Ishikawa (cell line): ENCODE measurements around the gene TNKS1BP1.

ENCODE experiments used
- EGR1 ChIP-seq: IDR thresholded peaks from 2 replicates; pipeline ENCODE4 v1.6.1; 2012
- EP300 ChIP-seq: IDR thresholded peaks from 2 replicates; pipeline ENCODE4 v1.6.1; 2012; ENCODE audit warnings: borderline replicate concordance
- TAF1 ChIP-seq: IDR thresholded peaks from 2 replicates; pipeline ENCODE4 v1.6.1; 2012; ENCODE audit warnings: low read depth, mild to moderate bottlenecking
- YY1 ChIP-seq: IDR thresholded peaks from 2 replicates; pipeline ENCODE4 v1.6.1; 2012; ENCODE audit warnings: low read depth
- TF ChIP-seq, protein P1 (sequence below): IDR thresholded peaks from 2 replicates; pipeline ENCODE4 v1.6.1; 2012; ENCODE audit warnings: low read depth, mild to moderate bottlenecking

DNA sequence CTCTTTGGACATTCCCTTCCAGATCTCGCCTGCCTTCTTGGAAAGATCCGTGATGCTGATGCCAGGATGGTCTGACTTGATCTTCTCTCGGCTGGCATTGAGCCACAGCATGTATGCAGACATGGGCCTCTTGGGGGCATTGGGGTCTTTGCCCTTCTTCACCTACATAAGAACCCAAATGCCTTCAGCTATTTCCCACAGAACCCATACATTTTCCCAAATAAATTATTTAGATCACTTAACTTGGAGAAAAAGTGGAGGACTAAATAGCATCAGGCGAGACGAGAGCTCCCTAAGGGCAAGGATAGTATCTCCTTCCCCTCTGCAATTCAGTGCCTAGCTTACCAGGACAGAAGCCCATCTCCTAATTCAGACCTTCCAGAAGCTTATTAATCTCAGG lies 3.0 kb upstream of the TNKS1BP1 start:
- TF ChIP-seq, protein P1, sequence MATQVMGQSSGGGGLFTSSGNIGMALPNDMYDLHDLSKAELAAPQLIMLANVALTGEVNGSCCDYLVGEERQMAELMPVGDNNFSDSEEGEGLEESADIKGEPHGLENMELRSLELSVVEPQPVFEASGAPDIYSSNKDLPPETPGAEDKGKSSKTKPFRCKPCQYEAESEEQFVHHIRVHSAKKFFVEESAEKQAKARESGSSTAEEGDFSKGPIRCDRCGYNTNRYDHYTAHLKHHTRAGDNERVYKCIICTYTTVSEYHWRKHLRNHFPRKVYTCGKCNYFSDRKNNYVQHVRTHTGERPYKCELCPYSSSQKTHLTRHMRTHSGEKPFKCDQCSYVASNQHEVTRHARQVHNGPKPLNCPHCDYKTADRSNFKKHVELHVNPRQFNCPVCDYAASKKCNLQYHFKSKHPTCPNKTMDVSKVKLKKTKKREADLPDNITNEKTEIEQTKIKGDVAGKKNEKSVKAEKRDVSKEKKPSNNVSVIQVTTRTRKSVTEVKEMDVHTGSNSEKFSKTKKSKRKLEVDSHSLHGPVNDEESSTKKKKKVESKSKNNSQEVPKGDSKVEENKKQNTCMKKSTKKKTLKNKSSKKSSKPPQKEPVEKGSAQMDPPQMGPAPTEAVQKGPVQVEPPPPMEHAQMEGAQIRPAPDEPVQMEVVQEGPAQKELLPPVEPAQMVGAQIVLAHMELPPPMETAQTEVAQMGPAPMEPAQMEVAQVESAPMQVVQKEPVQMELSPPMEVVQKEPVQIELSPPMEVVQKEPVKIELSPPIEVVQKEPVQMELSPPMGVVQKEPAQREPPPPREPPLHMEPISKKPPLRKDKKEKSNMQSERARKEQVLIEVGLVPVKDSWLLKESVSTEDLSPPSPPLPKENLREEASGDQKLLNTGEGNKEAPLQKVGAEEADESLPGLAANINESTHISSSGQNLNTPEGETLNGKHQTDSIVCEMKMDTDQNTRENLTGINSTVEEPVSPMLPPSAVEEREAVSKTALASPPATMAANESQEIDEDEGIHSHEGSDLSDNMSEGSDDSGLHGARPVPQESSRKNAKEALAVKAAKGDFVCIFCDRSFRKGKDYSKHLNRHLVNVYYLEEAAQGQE: no peak
- TF ChIP-seq EP300: no peak
- no peak for TF ChIP-seq TAF1
- no peak for TF ChIP-seq YY1
- TF ChIP-seq EGR1: no peak
